Measurements from ENCODE around the gene FBLN7.

DNA sequence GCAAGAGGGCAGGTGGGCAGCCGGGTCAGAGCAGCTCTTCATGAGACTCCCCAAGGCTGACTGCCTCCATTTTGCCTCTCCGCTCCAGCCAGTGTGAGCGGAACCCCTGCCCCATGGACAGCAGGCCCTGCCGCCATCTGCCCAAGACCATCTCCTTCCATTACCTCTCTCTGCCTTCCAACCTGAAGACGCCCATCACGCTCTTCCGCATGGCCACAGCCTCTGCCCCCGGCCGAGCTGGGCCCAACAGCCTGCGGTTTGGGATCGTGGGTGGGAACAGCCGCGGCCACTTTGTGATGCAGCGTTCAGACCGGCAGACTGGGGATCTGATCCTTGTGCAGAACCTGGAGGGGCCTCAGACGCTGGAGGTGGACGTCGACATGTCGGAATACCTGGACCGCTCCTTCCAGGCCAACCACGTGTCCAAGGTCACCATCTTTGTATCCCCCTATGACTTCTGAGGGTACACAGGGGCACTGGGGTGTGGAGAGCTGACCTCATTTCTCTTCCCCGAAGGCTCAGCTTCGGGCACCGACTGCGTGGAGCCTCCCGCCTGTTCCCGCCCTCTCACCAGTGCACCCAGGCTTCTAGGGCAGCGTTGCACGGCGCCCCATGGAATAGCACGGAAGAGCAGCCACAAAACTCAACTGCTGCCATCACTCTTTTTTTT, 49.0 kb downstream of the FBLN7 start:
- TF ChIP-seq, protein P1, sequence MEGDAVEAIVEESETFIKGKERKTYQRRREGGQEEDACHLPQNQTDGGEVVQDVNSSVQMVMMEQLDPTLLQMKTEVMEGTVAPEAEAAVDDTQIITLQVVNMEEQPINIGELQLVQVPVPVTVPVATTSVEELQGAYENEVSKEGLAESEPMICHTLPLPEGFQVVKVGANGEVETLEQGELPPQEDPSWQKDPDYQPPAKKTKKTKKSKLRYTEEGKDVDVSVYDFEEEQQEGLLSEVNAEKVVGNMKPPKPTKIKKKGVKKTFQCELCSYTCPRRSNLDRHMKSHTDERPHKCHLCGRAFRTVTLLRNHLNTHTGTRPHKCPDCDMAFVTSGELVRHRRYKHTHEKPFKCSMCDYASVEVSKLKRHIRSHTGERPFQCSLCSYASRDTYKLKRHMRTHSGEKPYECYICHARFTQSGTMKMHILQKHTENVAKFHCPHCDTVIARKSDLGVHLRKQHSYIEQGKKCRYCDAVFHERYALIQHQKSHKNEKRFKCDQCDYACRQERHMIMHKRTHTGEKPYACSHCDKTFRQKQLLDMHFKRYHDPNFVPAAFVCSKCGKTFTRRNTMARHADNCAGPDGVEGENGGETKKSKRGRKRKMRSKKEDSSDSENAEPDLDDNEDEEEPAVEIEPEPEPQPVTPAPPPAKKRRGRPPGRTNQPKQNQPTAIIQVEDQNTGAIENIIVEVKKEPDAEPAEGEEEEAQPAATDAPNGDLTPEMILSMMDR (conservative IDR thresholded peaks at IDR 0.05; ENCODE audit: low read depth, low read length) = no peak
- TF ChIP-seq EZH2 (IDR thresholded peaks at IDR 0.05; ENCODE audit: borderline replicate concordance, low read depth, low read length, poor library complexity, severe bottlenecking) = no peak
